ENCODE results near the gene CTDP1.
"Not testable (repeated sequence)": the region's sequence is repeated elsewhere in the genome, so short reads cannot be mapped to it uniquely, and the experiment has no call there.

CTDP1 gene

DNA sequence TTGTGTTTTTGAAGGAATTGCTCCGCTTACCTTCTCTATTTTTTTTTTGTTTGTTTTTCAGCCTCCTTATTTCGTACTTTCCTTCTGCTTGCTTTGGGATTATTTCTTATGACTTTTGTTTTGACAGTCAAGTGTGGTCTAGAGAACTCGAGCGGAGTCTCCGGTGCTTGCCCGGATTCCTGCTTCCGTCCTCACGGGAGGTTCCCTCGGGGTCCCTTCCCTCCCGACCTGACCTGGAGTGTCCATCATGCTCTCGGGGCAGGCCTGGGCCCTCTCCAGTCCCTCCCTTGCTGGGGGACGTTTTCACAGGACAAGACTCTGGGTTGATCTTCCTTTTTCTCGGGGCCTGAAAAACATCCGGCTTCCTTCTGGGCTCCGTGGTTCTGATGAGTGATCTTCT lies 45.9 kb downstream of the CTDP1 start:
- no peak for DNase-seq (ENCODE audit: low spot score)

DNA sequence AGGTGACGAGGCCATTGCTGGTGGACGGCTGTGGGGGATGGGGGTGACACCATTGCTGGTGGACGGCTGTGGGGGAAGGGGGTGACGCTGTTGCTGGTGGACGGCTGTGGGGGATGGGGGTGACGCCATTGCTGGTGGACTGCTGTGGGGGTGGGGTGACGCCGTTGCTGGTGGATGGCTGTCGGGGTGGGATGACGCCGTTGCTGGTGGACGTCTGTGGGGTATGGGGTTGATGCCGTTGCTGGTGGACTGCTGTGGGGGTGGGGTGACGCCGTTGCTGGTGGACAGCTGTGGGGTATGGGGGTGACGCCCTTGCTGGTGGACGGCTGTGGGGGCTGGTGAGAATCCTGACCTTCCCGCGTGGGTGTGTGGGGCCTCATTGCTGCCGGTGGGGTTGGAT lies 47.1 kb downstream of the CTDP1 start:
- DNase-seq (ENCODE audit: low spot score), result no peak

DNA sequence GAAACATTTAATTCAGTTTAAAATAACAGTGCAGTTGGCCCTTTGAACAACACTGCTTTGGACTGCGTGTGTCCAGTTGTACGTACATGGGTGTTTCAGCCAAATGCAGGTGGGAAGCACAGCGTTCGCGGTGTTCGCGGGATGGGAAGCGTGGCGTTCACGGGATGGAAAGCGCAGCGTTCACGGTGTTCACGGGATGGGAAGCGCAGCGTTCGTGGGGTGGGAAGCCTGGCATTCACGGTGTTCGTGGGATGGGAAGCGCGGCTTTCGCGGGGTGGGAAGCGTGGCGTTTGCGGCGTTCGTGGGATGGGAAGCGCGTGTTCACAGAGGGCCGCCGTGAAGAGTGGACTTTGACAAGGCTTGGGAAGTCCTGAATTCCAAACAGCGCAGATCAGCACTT lies 47.6 kb downstream of the CTDP1 start:
- no peak for DNase-seq (ENCODE audit: low spot score)

DNA sequence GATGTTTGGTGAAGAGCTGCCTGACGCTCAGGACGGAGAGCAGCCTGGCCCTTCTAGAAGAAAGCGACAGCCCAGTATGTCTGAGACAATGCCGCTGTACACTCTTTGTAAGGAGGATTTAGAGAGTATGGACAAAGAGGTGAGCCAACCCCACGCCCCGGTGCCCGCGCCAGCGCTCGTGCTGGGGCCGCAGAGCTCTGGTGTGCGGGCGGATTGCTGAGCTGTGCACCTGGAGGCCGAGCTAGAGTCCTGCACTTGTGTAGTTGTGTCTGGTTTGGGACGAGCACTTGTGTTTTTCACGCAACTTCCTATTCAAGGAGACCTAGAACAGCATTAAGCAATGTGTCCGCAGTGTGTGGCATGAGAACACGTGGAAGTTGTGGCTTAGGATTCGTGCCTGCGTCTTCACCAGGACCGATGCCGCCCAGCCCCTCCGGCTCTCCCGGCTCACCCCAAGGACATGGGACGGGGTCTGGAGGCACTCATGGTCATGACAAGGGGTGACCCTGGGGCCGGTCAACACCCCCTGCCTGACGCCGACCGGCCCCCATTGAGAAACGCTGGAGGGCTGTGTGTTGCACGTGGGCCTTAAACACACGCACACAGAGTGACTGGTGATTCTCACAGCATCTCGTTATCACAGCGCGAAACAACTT lies 49.5 kb downstream of the CTDP1 start:
- no peak for DNase-seq (ENCODE audit: low spot score)

DNA sequence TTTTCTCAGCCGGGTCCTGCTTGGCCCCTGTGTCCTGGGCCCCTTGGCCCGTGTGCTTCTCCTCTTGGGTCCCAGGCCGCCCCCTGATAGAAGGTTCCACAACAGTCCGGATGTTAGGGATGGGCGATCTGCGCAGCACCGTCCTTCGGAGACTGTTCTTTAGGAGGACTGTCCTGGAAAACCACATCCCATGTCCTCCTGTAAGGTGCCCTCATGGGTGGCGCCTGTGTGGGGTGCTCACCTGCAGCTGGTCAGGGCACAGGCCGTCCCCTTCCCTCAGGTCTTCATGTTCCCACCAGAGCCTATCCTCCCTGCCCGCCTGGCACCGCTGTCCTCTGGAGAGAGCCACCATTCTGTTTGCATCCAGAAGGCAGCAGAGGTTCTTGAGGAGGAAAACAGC lies 50.0 kb downstream of the CTDP1 start:
- DNase-seq (ENCODE audit: low spot score), result no peak

DNA sequence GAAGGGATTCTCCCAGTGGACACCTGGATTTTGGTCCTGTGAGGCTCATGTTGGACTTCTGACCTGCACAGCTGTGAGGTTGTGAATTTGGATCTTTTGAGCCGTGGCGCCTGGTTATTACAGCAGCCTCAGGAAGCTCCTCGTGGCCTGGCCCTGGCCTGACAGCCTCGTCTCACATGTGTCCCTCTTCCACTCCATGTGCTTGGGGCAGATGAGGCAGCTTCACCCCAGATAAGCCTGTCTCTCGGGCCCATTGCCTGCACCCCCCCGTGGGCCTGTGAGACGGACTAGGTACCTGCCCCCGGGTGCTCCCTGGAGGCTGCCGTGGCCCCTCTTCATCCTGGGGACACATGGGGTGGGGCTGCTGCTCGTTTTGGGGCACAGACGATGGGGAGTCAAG lies 51.2 kb downstream of the CTDP1 start:
- DNase-seq (ENCODE audit: low spot score), result no peak

DNA sequence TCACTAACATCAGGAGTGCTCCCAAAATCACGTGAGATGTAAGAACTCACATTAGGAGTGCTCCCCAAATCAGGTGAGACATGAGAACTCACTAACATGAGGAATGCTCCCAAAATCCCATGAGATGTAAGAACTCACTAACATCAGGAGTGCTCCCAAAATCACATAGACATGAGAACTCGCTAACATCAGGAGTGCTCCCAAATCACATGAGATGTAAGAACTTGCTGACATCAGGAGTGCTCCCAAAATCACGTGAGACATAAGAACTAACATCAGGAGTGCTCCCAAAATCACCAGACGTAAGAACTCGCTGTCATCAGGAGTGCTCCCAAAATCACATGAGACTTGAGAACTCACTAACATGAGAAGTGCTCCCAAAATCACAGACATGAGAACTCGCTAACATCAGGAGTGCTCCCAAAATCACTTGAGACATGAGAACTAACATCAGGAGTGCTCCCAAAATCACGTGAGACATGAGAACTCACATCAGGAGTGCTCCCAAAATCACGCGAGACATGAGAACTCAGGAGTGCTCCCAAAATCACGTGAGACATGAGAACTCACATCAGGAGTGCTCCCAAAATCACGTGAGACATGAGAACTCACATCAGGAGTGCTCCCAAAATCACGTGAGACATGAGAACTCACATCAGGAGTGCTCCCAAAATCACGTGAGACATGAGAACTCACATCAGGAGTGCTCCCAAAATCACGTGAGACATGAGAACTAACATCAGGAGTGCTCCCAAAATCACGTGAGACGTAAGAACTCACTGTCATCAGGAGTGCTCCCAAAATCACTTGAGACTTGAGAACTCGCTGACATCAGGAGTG lies 52.5 kb downstream of the CTDP1 start:
- not testable (repeated sequence) for DNase-seq (ENCODE audit: low spot score)

DNA sequence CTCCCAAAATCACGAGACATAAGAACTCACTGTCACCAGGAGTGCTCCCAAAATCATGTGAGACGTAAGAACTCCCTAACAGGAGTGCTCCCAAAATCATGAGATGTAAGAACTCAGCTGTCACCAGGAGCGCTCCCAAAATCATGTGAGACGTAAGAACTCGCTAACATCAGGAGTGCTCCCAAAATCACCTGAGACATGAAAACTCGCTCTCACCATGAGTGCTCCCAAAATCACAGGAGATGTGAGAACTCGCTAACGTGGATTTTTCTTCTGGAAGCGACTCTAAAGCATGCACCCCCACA lies 53.1 kb downstream of the CTDP1 start:
- no peak for DNase-seq (ENCODE audit: low spot score)

DNA sequence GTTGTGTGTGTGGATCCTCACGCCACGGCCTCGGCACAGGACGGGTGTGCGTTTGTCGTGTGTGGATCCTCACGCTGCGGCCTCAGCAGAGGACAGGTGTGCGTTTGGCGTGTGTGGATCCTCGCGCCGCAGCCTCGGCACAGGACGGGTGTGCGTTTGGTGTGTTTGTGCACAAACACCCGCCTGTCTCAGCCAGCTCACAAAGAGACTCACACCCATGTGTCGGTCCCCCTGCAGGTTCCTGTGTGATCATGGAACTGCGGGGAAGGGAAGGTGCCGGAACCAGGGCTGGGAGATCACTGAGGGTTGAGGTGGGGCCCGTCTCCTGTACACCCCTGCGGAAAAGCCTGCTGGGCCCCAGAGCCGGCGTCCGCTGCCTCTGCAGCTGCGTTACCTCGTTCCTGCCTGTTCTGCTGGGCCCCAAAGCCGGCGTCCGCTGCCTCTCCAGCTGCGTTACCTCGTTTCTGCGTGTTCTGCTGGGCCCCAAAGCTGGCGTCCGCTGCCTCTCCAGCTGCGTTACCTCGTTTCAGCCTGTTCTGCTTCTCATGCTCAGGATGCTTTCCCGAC lies 53.6 kb downstream of the CTDP1 start:
- DNase-seq (ENCODE audit: low spot score), result no peak

DNA sequence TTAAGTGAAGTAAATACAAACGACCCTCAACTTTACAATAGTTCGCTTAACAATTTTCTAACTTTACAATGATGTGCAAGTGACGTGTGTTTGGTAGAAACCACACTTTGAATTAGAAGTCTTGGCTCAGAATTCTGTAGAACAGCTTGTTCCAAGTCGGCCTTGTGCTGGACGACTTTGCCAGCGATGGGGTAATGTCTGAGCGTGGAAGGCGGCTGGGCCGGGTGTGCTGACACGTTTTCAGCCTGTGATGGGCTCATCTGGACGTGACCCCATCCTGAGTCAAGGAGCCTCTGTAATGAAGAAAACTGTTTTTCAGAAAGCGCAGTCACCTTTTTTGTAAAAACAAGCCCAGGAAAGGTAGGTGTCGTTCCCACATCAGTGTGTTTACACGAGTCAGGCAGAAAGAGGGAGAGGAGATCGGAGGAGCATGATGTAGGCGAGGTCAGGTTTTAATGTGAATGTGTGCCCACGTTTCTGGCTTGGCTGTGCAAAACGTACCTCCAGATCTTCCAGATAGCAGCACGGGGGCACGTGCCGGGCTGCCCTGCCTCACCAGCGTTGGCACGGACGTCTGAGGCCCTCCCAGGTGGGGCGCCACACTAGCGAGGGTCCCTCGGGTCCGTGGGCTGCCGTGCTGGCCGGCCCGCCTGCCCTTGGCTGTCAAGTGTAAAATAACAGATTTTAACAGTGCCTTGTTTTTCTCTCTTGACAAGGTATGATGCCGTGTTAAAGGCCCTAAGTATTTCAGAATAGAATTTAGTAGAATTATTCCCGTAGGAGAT lies 54.6 kb downstream of the CTDP1 start:
- no peak for DNase-seq (ENCODE audit: low spot score)

DNA sequence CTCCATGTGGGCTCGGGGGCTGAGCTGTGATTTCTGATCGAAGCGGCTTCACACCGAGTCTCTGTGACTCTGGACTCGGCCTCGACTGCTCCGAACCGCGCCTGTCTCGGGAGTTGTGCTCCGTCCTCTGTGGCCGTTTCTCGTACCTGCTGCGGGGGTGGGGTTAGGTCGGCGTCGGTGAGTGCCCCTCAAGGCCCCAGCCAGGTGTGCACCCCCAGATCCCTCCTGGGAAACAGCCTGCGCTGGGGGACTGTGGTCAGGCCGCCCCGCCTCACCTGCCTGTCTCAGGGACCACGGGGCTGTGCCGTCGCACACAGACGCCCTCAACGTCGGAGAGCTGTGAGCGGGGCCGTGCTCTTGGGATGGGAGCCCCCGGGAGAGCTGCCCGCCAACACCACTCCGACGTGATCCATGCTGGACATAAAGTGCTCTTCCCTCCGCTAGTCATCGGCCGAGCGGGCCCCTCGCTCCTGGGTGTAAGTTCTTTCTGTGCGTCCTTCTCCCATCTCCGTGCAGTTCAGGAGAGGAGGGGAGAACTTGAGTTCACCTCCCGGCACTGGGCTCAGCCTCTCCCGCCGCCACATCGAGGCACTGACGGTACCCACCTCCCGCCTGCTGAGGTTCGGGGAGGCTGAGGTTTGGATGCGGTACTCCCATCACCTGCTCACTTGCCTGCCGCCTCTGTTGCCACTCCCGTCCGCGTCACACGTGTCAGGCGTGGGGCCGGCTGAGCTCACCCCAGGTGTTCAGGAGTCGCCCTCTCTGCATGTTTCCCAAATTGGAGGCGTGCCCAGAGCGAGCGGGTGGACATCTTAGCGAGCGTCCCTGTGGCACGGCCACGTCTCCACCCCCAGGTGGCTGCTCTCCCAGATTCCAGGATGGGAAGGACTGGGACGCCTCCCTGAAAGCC lies 55.7 kb downstream of the CTDP1 start:
- DNase-seq (ENCODE audit: low spot score), result no peak

DNA sequence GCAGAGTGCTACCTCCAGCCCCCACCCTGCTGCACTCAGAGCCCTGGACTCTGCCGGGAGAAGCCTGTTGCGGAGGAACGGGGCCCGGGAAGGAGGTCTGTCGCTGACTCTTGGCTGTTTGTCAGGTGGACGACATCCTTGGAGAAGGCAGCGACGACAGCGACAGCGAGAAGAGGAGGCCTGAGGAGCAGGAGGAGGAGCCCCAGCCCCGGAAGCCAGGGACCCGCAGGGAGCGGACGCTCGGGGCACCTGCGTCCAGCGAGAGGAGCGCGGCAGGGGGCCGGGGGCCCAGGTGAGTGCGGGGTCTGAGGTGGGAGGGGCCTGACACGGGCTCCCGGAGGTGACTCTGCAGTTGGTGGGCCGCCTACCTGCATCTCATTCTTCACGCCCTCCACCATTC lies 56.6 kb downstream of the CTDP1 start:
- DNase-seq (ENCODE audit: low spot score), result no peak

DNA sequence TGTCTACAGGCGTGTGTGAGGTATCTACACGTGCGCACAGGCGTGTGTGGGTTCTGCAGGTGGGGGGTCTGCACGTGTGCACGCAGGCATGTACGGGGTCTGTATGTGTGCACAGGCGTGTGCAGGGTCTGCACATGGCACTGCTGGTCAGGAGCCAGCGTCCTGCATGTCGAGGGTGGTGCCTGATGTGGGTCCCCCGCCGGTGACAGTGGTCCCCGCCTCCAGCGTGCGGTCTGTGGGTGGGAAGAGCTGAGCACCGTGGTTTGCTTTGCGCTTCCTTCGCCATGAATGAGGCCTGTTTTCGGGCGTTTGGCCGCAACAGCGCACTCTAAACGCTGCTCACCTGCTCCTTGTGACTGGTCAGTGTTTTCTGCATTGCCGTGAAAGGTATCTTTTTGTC lies 57.2 kb downstream of the CTDP1 start:
- no peak for DNase-seq (ENCODE audit: low spot score)

DNA sequence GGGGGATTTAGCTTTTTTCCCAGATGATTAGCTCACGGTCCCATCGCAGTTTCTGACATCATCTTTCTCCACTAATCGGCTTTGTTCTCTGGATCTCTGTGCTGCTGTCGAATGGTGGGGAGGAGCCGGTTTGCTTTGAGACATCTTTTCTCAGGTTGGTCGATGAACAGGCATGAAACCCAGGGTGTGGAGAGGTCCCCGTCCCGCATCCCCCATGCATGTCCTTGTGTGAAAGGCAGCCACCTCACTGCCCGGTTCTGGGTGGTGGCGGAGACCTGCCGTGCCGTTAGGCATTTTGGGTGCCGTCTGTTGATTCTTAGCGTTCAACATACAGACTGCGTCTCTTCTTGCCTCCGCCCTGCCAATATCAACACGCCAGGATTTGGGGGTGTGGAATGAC lies 57.8 kb downstream of the CTDP1 start:
- DNase-seq (ENCODE audit: low spot score), result no peak

DNA sequence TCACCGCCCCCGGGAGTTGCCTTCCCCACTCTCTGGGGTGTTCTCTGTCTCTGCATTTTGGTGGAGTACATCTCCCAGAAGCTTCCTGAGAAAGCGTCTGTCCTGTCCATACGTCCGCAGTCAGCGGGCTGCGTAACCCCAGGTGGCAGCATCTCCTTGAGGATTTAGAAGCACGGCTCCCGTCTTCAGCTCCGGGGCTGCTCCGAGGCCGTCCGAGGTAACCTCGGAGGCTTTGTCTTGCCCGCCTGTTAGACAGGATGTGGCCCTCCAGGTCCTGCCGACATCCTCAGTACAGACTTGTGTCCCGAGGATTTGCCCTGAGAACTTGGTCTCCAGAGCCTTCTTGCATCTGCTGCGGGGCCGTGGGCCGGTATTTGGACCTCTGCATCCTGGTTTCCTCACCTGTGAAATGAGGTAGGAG lies 58.4 kb downstream of the CTDP1 start:
- no peak for DNase-seq (ENCODE audit: low spot score)

DNA sequence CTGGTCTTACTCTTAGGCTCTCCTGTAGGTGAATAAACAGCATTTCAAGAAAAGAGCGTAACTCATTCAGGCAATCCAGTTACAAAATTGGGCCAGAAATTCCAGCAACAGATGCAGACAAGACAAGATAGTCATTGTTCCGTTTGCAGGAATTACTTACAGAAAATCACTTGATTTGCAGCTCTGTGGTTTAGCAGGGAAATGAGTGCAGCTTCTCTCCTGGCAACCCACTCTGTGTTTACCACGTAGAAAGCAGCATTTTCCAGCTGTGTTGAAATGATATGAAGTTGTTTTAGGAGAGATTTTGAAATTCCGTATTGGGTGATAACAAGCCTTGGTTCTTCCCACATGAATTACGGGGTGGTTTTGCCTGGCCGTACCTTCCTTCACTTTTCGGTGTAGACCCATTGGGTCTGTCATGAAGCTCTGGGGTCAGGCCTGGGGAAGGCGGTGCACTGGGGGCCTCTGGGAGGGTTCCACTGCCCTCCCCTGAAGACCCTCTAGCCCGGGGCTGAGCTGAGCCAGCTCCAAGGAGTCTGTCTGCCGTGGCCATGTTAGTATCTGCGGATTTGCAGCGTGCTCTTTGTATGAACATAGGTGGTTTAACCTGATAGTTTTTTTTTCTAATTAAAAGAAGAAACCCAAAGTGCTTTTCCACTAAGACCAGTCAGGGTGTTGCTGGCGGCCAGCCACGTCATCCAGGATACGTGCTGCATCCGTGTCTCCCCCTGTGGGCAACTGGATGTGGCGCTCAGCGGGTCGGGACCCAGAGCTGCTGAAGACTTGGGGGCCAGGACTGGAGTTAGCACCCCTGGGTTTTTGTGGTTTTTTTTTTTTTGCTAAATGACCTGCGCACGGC lies 59.2 kb downstream of the CTDP1 start:
- no peak for DNase-seq (ENCODE audit: low spot score)

DNA sequence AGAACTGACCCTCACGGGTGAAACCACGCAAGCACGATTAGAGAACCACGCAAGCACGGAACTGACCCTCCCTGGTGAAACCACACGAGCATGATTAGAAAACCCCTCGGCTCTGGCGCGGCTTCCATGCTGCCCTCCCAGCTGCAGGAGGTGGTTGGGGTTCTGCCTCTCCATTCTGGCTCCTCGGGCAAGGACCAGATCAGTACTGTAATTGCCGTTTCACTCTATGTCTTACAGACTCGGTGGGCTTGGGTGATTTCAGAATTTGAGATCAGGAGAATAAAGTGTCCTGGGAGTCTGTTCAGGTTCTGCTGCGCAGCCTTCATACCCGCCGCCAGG lies 59.8 kb downstream of the CTDP1 start:
- DNase-seq (ENCODE audit: low spot score), result no peak

DNA sequence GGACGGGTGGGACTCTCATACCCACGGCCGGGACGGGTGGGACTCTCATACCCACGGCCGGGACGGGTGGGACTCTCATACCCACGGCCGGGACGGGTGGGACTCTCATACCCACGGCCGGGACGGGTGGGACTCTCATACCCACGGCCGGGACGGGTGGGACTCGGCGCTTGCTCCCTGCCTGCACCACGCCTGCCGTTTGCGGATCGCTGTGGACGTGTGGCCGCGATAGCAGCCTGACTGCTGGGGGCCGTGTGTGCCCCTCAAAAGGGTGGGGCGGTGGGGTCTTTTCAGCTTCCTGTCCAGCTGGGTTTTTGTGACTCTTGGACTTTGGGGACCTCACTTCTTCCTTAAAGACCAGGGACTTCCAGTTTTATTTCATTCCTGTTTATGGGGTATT lies 60.4 kb downstream of the CTDP1 start:
- not testable (repeated sequence) for DNase-seq (ENCODE audit: low spot score)

DNA sequence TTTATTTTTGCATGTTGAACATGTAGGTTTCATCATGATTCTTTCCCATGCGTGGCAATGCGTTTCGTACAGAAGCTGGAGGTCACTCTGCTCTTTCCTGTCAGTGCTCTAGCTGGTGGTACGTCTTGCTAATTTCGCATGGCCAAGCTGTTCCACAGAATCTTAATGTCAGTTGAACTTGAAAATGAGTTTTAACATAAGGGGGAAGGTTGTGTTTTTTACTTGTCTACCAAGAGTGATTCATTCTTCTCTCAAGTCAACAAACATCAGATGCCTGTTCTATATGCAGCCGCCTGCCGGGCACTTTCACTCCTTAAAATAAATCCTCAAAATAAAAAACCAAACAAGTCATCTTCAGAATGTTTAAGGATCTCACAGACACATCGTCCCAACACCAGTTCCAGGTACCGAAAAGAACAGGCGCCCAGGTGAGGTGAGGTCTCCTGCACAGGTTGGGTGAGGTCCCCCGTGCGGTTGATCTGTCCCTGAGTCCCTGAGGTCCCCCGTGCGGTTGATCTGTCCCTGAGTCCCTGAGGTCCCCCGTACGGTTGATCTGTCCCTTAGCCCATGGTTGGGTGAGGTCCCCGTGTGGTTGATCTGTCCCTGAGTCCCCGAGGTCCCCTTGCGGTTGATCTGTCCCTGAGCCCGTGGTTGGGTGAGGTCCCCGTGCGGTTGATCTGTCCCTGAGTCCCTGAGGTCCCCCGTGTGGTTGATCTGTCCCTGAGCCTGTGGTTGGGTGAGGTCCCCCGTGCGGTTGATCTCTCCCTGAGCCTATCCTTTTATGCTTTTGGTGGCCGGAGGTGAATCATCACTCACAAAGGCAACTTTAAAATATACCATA lies 61.1 kb downstream of the CTDP1 start:
- DNase-seq (ENCODE audit: low spot score), result no peak

DNA sequence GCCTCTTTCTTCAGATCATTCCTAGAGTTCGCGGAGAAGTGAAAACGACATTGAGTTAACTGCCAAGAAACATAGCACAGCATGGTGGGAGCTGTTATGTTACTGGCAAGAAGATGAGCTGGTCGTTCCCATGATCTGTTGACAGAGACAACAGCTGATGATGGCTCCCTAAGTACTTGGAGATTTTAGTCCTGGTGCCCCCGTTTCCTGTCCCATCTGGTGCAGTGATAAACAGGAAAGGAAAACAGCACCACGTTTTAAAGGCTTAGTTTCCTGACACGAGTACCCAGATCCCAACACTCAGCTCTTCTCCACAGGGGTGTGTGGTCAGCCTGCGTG lies 61.7 kb downstream of the CTDP1 start:
- no peak for DNase-seq (ENCODE audit: low spot score)

Data from iPS-NIHi11 (cell line).